Muscle layer of colon (tissue), 2 donors: ENCODE data around the gene MIX23.
"Not testable (repeated sequence)": the region's sequence is repeated elsewhere in the genome, so short reads cannot be mapped to it uniquely, and the experiment has no call there.

Source experiments
- H3K27ac ChIP-seq: one replicate; pipeline ENCODE4 v1.7.0; 2013; ENCODE audit warnings: low read depth, mild to moderate bottlenecking, low read length, moderate library complexity
- H3K27me3 ChIP-seq, 2 donors: one replicate each; pipeline ENCODE4 v1.7.0; 2013; ENCODE audit warnings: low read length in 2 of 2, mild to moderate bottlenecking in 2 of 2; ENCODE audit not compliant: insufficient read depth in 2 of 2, control insufficient read depth in 1 of 2
- H3K36me3 ChIP-seq: one replicate; pipeline ENCODE4 v1.7.0; 2013; ENCODE audit warnings: mild to moderate bottlenecking, low read length; ENCODE audit not compliant: insufficient read depth
- H3K4me1 ChIP-seq: one replicate; pipeline ENCODE4 v1.7.0; 2013; ENCODE audit warnings: mild to moderate bottlenecking, low read length; ENCODE audit not compliant: insufficient read depth
- H3K4me3 ChIP-seq, 2 donors: one replicate each; pipeline ENCODE4 v1.7.0; 2013; ENCODE audit warnings: low read length in 2 of 2, low read depth in 1 of 2, mild to moderate bottlenecking in 1 of 2, moderate library complexity in 1 of 2
- H3K9ac ChIP-seq: one replicate; pipeline ENCODE4 v1.7.0; 2013; ENCODE audit warnings: low read length
- H3K9me3 ChIP-seq: one replicate; pipeline ENCODE4 v1.7.0; 2013; ENCODE audit warnings: mild to moderate bottlenecking, low read length
- donor health status: abdominal sarcoma.
- donor health status: Adenocarcinoma of cecum.

MIX23 gene

DNA sequence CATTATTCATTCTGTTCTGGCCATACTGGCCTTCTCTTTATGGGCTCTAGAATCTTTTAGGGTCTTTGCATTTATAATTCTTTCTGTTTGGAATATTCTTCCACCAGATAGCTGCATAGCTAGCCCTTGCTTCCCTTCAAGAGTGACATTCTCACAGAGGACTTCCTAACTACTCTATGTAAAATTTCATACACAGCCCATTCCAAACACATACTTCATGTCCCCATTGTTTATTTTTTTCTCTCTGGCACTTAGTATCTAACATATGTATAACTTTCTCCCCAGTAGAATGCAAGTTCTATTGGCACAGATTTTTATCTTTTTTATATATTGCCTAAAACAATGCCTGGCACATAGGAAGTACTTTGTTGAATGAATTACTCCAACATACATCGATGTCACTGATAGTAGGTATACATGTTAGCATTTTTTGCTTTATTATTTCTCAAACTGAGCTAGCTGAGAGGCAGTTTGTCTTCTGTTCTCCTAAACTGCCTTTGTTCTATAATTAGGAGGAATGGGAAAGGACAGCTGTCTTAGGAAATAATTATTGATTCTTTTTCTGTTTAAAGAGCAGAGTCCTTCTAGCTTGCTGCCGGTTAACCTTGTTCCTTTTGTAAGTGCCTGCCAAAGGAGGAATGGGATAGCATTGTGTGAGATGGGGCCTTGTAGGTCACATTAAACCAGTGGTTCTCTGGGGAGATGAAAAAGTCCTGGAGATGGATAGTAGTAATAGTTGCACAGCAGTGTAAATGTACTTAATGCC is 8.8 kb upstream of the MIX23 start:
- H3K4me1 ChIP-seq = peaks cover 5% of the 10 kb centered on the region

DNA sequence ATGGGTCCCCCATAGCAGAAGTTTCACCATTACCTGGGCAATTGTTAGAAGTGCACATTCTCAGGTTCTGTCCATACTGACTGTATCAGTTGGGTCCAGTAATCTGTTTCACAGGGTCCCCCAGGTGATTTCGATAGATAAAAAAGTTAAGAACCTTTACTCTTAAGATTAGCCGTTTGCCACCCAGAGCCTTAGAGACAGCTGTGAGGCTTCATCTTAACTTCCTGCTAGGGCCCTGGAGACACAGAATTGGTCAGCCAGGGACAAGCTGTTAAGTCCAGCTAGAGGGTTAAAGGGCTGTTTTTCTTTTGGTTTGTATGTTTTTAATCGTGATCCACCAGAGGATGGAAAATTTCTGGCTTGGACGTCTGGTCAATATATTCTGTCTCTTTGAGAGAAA is 7.6 kb upstream of the MIX23 start:
- H3K4me1 ChIP-seq = peaks cover 10% of the 10 kb centered on the region
- H3K4me3 ChIP-seq = no peak overlapping the region
- no peaks in the 10 kb centered on the region for H3K9me3 ChIP-seq
- H3K27me3 ChIP-seq = no peaks in the 10 kb centered on the region
- H3K27ac ChIP-seq = no peak overlapping the region
- no peak overlapping the region for H3K9ac ChIP-seq
- H3K36me3 ChIP-seq = peaks cover 19% of the 10 kb centered on the region

More for the DNA sequence above, 8.8 kb upstream of the MIX23 start:
- no peaks in the 10 kb centered on the region for H3K9me3 ChIP-seq
- no peaks in the 10 kb centered on the region for H3K27me3 ChIP-seq
- no peak overlapping the region for H3K9ac ChIP-seq
- H3K4me3 ChIP-seq = no peak overlapping the region
- peaks cover 8% of the 10 kb centered on the region for H3K36me3 ChIP-seq
- no peak overlapping the region for H3K27ac ChIP-seq

DNA sequence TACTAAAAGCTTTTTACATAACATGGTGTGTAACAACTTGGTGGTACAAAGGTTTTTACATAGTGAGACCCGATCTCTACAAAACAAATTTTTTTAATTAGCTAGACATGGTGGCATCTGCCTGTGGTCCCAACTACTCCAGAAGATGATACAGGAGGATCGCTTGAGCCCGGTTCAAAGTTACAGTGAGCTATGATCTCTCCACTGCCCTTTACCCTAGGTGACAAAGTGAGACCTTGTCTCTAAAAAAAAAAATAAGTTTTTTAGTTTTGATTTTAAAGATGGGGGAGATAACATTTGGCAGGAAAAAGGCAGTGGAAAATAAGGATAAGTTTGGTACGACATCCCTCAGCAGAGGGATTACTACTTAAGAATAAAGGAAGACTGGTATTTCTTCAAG is 6.9 kb upstream of the MIX23 start:
- Histone ChIP-seq H3K9me3 (no peaks in the 10 kb centered on the region), H3K4me3 (no peak overlapping the region), H3K27ac (no peak overlapping the region), H3K9ac (no peak overlapping the region), H3K4me1 (peaks cover 14% of the 10 kb centered on the region), H3K36me3 (peaks cover 19% of the 10 kb centered on the region), H3K27me3 (no peaks in the 10 kb centered on the region)

DNA sequence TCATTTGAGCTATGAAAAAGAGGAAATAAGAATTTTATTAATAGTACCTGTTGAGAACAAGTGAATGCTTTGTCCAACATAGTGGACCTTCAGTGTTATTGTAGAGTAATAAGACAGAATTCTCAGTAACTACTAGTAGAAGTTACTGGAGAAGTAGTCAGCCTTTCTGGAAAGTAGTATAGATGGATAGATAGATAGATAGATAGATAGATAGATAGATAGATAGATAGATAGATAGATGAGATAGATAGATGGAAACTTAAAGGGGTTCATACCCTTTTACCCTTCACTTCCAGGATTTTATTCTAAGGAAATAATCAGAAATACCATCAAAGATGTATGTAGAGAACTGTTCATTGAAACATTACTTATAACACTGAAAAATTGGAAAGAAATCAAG is 6.2 kb upstream of the MIX23 start:
- no peak overlapping the region for H3K27ac ChIP-seq
- peaks cover 19% of the 10 kb centered on the region for H3K36me3 ChIP-seq
- peaks cover 18% of the 10 kb centered on the region for H3K4me1 ChIP-seq
- no peaks in the 10 kb centered on the region for H3K9me3 ChIP-seq
- H3K27me3 ChIP-seq = no peaks in the 10 kb centered on the region
- no peak overlapping the region for H3K9ac ChIP-seq
- H3K4me3 ChIP-seq = no peak overlapping the region

DNA sequence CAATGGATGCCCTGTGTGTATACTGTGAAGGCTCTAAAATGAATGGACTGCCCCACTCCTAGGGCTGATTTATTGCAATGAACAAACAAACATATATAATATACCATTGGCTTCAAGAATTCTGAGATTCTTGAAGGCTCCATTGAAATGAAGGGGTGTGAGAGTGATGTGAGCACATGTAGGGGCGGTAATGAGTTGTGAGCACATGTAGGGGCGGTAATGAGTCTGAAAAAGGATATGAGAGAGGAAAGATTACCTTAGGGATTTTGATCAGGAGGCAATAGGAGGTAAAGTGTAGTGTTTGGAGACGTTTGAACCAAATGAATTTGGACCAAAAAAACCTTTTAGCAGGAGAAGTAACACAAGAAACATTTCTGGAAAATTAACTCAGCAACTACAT is 4.7 kb upstream of the MIX23 start:
- Histone ChIP-seq H3K27me3 (no peaks in the 10 kb centered on the region), H3K4me1 (peaks cover 12% of the 10 kb centered on the region), H3K9me3 (no peaks in the 10 kb centered on the region), H3K27ac (no peak overlapping the region), H3K36me3 (peaks cover 19% of the 10 kb centered on the region), H3K4me3 (no peak overlapping the region), H3K9ac (no peak overlapping the region)

DNA sequence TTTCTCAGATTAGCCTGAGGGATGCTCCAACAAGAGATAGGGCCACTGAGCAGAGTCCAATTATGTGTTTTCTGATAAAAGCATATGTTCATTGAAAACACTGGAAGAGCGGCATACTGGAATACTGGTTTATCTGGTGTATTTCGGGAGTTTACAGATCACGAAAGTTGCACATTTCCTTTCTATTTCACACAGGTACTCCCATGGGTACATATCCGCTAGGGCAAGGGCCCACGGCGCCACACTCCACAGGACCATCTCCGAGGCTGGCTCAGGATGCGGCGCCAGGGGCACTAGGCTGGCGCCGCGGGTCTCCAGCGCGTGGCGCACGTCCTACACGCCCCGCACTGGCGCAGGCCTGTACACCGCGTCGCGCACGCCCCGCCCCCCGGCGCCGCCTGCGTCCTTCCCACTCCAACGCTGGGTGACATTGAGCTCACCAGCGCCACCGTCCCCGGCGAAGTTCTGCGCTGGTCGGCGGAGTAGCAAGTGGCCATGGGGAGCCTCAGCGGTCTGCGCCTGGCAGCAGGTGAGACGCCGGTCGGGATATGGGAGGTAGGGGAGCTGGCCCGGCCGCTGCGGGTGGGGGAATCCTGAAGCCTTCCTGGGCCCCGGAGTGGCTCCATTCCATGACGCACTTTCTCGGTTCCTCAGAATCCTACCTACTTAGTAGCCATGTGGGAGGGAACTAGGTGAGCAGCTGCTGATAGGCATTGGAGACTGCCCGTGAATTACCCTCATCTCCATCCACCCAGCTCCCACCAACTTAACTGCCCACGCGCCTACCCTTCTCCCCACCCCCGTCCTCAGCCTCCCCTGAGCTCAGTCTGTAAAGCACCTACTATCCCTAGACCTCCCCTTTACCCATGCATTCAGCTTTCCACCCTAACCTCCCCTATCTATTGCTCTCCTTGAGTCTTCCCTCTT is 1.0 kb upstream of the MIX23 start, which contains the start of gene FAM162A:
TSS of gene FAM162A (plus strand) at position 412 of the 927 bp plus-strand sequence. CDS start at position 496, 84 bp downstream.
- H3K27ac ChIP-seq = peak within 1 kb of the TSS; percentile 98
- peaks cover 18% of the 10 kb centered on the region for H3K4me1 ChIP-seq
- peaks cover 19% of the 10 kb centered on the region for H3K36me3 ChIP-seq
- peak within 1 kb of the TSS; percentile 79 for H3K9ac ChIP-seq
- H3K9me3 ChIP-seq = no peaks in the 10 kb centered on the region
- peak within 1 kb of the TSS; percentile 57 to 83 for H3K4me3 ChIP-seq
- no peaks in the 10 kb centered on the region for H3K27me3 ChIP-seq

DNA sequence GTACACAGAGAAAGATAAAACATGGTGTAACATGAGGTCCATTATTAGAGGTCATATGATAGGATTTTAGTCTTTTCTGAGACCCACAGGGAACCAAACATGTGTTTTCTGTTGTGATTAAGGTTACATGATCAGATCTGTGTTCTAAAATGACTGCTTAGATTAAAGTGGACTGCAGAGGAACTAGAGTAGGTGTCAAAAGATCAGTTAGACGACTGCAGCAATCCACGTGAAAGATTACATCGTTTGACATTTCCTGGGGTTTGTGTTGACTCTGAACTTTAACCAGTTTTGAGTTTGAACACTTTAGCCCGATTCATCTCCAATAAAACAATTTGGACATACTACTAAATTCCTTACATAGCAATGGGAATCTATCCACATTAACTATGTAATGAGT is 5.1 kb downstream of the MIX23 start:
- Histone ChIP-seq H3K9ac (no peak overlapping the region), H3K4me1 (peaks cover 5% of the 10 kb centered on the region), H3K36me3 (no peaks in the 10 kb centered on the region), H3K27me3 (no peaks in the 10 kb centered on the region), H3K27ac (no peak overlapping the region), H3K4me3 (no peak overlapping the region), H3K9me3 (no peaks in the 10 kb centered on the region)

DNA sequence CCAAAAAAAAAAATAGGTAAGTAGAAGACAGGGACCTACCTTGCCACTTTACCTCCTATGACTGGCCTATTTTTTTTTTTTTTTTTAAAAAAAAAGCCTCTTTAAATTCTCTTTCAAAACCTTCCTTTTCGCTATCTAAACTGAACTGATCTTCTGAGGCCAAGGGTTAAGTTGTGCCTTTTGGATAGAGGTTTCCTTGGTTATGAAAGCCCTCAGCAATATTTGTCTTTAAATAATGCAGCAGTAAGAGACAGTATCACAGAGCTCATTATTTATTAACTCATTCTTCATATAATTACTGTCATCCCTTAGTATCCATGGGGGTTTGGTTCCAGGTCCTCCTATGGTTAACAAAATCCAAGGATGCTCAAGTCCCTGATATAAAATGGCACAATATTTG is 9.0 kb downstream of the MIX23 start:
- Histone ChIP-seq H3K36me3 (peaks cover 7% of the 10 kb centered on the region), H3K27ac (no peak overlapping the region), H3K4me3 (no peak overlapping the region), H3K27me3 (no peaks in the 10 kb centered on the region), H3K4me1 (no peaks in the 10 kb centered on the region), H3K9me3 (no peaks in the 10 kb centered on the region), H3K9ac (no peak overlapping the region)

DNA sequence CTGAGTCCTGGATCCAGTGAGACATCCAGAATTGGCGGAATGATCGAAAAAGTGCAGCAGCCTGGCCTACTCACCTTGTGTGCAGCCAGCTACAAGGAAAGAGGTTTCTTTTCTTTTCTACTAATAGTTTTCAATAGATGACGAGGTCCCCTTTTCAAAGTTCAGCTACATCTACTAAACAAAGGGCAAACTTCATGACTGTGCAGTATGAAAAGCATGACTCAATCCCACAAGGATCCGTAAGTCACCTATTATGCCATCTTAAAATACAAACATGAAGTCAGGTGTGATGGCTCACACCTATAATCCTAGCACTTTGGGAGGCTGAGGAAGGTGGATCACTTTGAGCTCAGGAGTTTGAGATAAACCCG is 16.7 kb downstream of the MIX23 start:
- Histone ChIP-seq H3K9me3 (no peaks in the 10 kb centered on the region), H3K9ac (no peak overlapping the region), H3K36me3 (peaks cover 49% of the 10 kb centered on the region), H3K27me3 (no peaks in the 10 kb centered on the region), H3K27ac (no peak overlapping the region), H3K4me1 (no peaks in the 10 kb centered on the region), H3K4me3 (no peak overlapping the region)

DNA sequence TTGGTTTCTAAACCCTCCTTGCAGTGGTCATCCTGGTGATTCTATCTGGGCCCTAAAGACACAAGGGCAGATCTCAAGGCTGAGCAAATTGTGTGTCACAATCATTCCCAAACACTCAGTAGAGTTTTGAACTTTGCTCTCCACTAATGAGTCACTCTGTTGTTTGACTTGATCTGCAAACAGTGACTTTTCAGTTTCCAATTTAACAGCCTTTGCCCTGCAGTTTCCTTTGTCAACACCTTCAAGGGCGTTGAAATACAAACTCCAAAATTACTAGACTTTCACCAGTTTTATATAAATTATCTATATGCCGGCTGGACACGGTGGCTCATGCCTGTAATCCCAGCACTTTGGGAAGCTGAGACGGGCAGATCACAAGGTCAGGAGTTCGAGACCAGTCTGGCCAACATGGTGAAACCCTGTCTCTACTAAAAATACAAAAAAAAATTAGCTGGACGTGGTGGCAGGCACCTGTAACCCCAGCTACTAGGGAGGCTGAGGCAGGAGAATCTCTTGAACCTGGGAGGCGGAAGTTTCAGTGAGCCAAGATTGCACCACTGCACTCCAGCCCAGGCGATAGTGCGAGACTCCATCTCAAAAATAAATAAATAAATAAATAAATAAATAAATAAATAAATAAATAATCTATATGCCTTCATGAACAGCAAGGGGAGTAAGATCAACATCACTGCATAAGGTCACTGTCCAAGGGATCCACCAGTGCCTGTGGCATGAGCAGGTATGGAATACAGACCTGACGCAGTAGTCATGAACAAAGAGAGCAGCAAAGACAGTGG is 17.3 kb downstream of the MIX23 start:
- not testable (repeated sequence) for H3K27ac ChIP-seq, H3K4me1 ChIP-seq, H3K4me3 ChIP-seq, H3K9ac ChIP-seq, H3K27me3 ChIP-seq, H3K9me3 ChIP-seq
- H3K36me3 ChIP-seq = peaks cover 49% of the 10 kb centered on the region

DNA sequence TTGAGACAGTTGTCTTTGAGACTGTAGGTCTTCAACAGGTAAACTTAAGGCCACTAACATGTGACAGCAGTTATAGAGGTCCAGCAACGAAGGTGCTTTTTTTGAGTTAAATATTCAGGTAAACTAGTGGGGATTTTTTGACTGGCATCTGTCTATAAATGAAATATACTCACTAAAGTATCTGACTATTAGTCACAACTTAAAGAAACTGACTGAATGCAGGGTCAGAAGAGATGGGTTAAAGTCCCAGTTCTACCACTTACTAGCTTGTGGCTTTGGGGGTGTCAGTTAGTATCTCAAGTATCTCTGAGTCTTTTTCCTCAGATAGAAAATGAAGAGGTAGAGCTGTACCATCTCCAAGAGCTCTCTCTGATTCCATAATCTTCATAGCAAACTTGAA is 18.0 kb downstream of the MIX23 start:
- no peak overlapping the region for H3K27ac ChIP-seq
- no peak overlapping the region for H3K4me3 ChIP-seq
- no peaks in the 10 kb centered on the region for H3K27me3 ChIP-seq
- H3K9ac ChIP-seq = no peak overlapping the region
- peaks cover 49% of the 10 kb centered on the region for H3K36me3 ChIP-seq
- H3K9me3 ChIP-seq = no peaks in the 10 kb centered on the region
- H3K4me1 ChIP-seq = no peaks in the 10 kb centered on the region
